Activated CD8-positive, alpha-beta T cell treated with anti-CD3 and anti-CD28 coated beads for 36 hours (primary cell): ENCODE results near the gene PMVK. TPM values are rescaled to one million over a fixed set of nuclear protein-coding genes. Genes with fewer than 3 reads are reported as not detected.

Source experiments
- ATAC-seq: fragments of 200-7000 bp; cut with Tn5 transposase; one replicate; pipeline ENCODE4 v1.10.0; 2021; ENCODE audit warnings: mild to moderate bottlenecking, moderate library complexity
- CTCF ChIA-PET: fragments of 350-600 bp; sonication (Branson Sonifier 250); formaldehyde crosslinking; loops from one replicate; lab custom pipeline; 2021; ENCODE audit warnings: antibody characterized with exemption; lab: Charles Lee
- POLR2A ChIA-PET: fragments of 350-600 bp; sonication (Branson Sonifier 250); formaldehyde crosslinking; loops from one replicate; lab custom pipeline; 2021; ENCODE audit warnings: antibody characterized with exemption; lab: Charles Lee
- DNase-seq: peaks from one replicate; pipeline ENCODE4 v3.0.0-alpha.2; 2020
- H3K27ac Mint-ChIP-seq: one replicate; pipeline ENCODE4 v1.8.0; 2021; ENCODE audit warnings: mild to moderate bottlenecking, mixed read lengths
- H3K27me3 Mint-ChIP-seq: one replicate; pipeline ENCODE4 v1.8.0; 2021; ENCODE audit warnings: mixed read lengths
- H3K36me3 Mint-ChIP-seq: one replicate; pipeline ENCODE4 v1.8.0; 2021; ENCODE audit warnings: low read depth, mixed read lengths
- H3K4me1 Mint-ChIP-seq: one replicate; pipeline ENCODE4 v1.8.0; 2021; ENCODE audit warnings: low read depth, mixed read lengths
- H3K4me3 Mint-ChIP-seq: one replicate; pipeline ENCODE4 v1.8.0; 2021; ENCODE audit warnings: mild to moderate bottlenecking, moderate library complexity, mixed read lengths
- H3K9me3 Mint-ChIP-seq: one replicate; pipeline ENCODE4 v1.8.0; 2021; ENCODE audit warnings: mixed read lengths
- CTCF ChIP-seq: fragments of 200-600 bp; IDR thresholded peaks from one replicate; pipeline ENCODE4 v1.8.0; 2022; ENCODE audit warnings: antibody characterized with exemption, mild to moderate bottlenecking
- intact Hi-C: fragments of 100-400 bp; cut with micrococcal nuclease; formaldehyde crosslinking; loops from one replicate; pipeline ENCODE4 v1.10.0; 2022
- total RNA-seq, 2 experiments: library from RNA; stranded (reverse); gene quantifications; one replicate each; pipeline ENCODE4 v1.2.3, GENCODE V29; 2021

PMVK gene
- total RNA-seq, 2 experiments from 2014 or later, result 32.3 to 33.2 TPM

GRCh38 chr1:154962795-154963330 lies 26.3 kb upstream of the PMVK start:
- intact Hi-C loops, result loop anchor here (5.0 kb wide), 1 partner anchor 34 kb away; no protein-coding TSS in a partner anchor
- no peak for TF ChIP-seq CTCF
- ATAC-seq, result no peak
- POLR2A ChIA-PET, result interaction anchor here (0.6 to 3.7 kb wide), 3 partner anchors 10 to 22 kb away, joined by 3 to 55 read pairs (median 13); partner anchors contain the start of genes CKS1B and SHC1
- peaks cover 26% of the 10 kb centered on the region for H3K4me1 Mint-ChIP-seq
- CTCF ChIA-PET, result interaction anchor here (1.4 to 2.4 kb wide), 7 partner anchors 8 to 55 kb away, joined by 3 to 30 read pairs (median 7); partner anchors contain the start of genes FLAD1 and SHC1
- peaks cover 39% of the 10 kb centered on the region for H3K36me3 Mint-ChIP-seq
- peak overlapping the region; percentile 90 for H3K4me3 Mint-ChIP-seq
- no peak for DNase-seq
- no peaks in the 10 kb centered on the region for H3K27me3 Mint-ChIP-seq
- H3K27ac Mint-ChIP-seq, result peak overlapping the region; percentile 94
- no peaks in the 10 kb centered on the region for H3K9me3 Mint-ChIP-seq

GRCh38 chr1:154962156-154962749 lies 25.7 kb upstream of the PMVK start:
- H3K4me1 Mint-ChIP-seq, result peaks cover 28% of the 10 kb centered on the region
- intact Hi-C loops, result loop anchor here (5.0 kb wide), 1 partner anchor 35 kb away; no protein-coding TSS in a partner anchor
- peaks cover 37% of the 10 kb centered on the region for H3K36me3 Mint-ChIP-seq
- H3K4me3 Mint-ChIP-seq, result peak overlapping the region; percentile 90
- DNase-seq, result peak; percentile 40
- ChIA-PET CTCF (interaction anchor here (1.1 to 2.4 kb wide), 17 partner anchors 9 to 123 kb away, joined by 3 to 30 read pairs (median 7); partner anchors contain the start of genes ADAM15, CKS1B, FLAD1 and PMVK), POLR2A (interaction anchor here (0.6 to 3.7 kb wide), 7 partner anchors 10 to 55 kb away, joined by 3 to 55 read pairs (median 7); partner anchors contain the start of genes CKS1B, PMVK and SHC1)
- ATAC-seq, result peak; percentile 11
- TF ChIP-seq CTCF, result no peak
- peak overlapping the region; percentile 94 for H3K27ac Mint-ChIP-seq
- H3K27me3 Mint-ChIP-seq, result no peaks in the 10 kb centered on the region
- no peaks in the 10 kb centered on the region for H3K9me3 Mint-ChIP-seq

GRCh38 chr1:154961207-154962155 lies 25.0 kb upstream of the PMVK start, which contains the start of gene PYGO2:
PYGO2 (minus strand) TSS chr1:154961782; CDS start chr1:154961576, 206 bp downstream.
- peak; percentile 87 for DNase-seq
- Mint-ChIP-seq H3K9me3 (no peaks in the 10 kb centered on the region), H3K4me3 (peak within 1 kb of the TSS; percentile 98), H3K4me1 (peaks cover 35% of the 10 kb centered on the region), H3K27ac (peak within 1 kb of the TSS; percentile 94), H3K27me3 (no peaks in the 10 kb centered on the region), H3K36me3 (peaks cover 37% of the 10 kb centered on the region)
- peak; percentile 86 for ATAC-seq
- CTCF ChIA-PET, result interaction anchor here (1.0 to 2.4 kb wide), 19 partner anchors 10 to 124 kb away, joined by 3 to 30 read pairs (median 6); partner anchors contain the start of genes ADAM15, CKS1B, FLAD1 and PMVK
- POLR2A ChIA-PET, result interaction anchor here (0.9 to 3.7 kb wide), 12 partner anchors 9 to 69 kb away, joined by 3 to 55 read pairs (median 5); partner anchors contain the start of genes CKS1B, FLAD1, PMVK and SHC1
- peak; percentile 56 for TF ChIP-seq CTCF
- intact Hi-C loops, result loop anchor here (5.0 kb wide), 1 partner anchor 36 kb away; no protein-coding TSS in a partner anchor

- peak overlapping the region; percentile 98 for H3K4me3 Mint-ChIP-seq
- peaks cover 36% of the 10 kb centered on the region for H3K36me3 Mint-ChIP-seq
- no peaks in the 10 kb centered on the region for H3K9me3 Mint-ChIP-seq
- CTCF ChIA-PET, result interaction anchor here (1.0 to 2.4 kb wide), 15 partner anchors 9 to 124 kb away, joined by 3 to 30 read pairs (median 7); partner anchors contain the start of genes CKS1B, PMVK and SHC1
- H3K4me1 Mint-ChIP-seq, result peaks cover 43% of the 10 kb centered on the region
- no peak for ATAC-seq
- H3K27me3 Mint-ChIP-seq, result no peaks in the 10 kb centered on the region
- POLR2A ChIA-PET, result interaction anchor here (0.9 to 3.7 kb wide), 10 partner anchors 9 to 39 kb away, joined by 3 to 55 read pairs (median 6); partner anchors contain the start of genes CKS1B, FLAD1, PMVK and SHC1
- H3K27ac Mint-ChIP-seq, result peak overlapping the region; percentile 92
- no peak for DNase-seq
- TF ChIP-seq CTCF, result no peak
- intact Hi-C loops, result loop anchor here (5.0 kb wide), 1 partner anchor 37 kb away; no protein-coding TSS in a partner anchor
Observed at GRCh38 chr1:154960446-154961136, 24.1 kb upstream of the PMVK start.
